Epithelial cell of proximal tubule (primary cell): Measurements from ENCODE around the gene ZFHX3. TPM values are rescaled to one million over a fixed set of nuclear protein-coding genes. Genes with fewer than 3 reads are reported as not detected.

ENCODE experiments used
- DNase-seq: peaks from one replicate; pipeline ENCODE4 v3.0.0-alpha.2; 2011; ENCODE audit warnings: low read depth
- H3K4me3 ChIP-seq: 2 replicates; pipeline ENCODE4 v1.5.1; 2011; ENCODE audit warnings: low read depth, mild to moderate bottlenecking, low read length
- total RNA-seq: library from RNA; depleted of rRNA; stranded (reverse); fragments of >200 nt; gene quantifications from 2 replicates; pipeline ENCODE4 v1.2.3, GENCODE V29; 2015
- TF ChIP-seq, protein P1 (sequence below): conservative IDR thresholded peaks from 2 replicates; pipeline ENCODE4 v1.5.1; 2012; ENCODE audit warnings: low read depth, mild to moderate bottlenecking, low read length

Gene ZFHX3
- total RNA-seq, 1 donor from 2014 or later: 9.6 TPM

DNA sequence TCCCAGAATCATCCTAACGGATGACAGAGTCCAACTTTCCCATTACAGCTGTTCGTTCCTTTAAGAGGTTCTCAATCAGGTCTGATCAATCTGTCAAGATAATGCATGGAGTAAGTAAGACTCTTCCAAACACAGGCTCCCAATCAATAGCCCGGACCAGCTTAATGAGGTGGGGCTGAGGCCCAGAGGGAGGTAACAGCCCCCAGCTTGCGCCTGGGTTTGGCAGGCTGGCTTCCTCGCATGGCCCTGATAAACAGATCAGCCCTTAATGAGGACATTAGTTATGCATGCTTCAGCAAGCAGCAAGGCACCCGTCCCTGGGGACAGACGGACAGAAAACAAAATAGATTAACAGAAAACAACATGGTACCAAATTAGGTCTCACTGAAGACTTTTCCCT is 145.7 kb downstream of the ZFHX3 start:
- H3K4me3 ChIP-seq: no peak overlapping the region
- TF ChIP-seq, protein P1, sequence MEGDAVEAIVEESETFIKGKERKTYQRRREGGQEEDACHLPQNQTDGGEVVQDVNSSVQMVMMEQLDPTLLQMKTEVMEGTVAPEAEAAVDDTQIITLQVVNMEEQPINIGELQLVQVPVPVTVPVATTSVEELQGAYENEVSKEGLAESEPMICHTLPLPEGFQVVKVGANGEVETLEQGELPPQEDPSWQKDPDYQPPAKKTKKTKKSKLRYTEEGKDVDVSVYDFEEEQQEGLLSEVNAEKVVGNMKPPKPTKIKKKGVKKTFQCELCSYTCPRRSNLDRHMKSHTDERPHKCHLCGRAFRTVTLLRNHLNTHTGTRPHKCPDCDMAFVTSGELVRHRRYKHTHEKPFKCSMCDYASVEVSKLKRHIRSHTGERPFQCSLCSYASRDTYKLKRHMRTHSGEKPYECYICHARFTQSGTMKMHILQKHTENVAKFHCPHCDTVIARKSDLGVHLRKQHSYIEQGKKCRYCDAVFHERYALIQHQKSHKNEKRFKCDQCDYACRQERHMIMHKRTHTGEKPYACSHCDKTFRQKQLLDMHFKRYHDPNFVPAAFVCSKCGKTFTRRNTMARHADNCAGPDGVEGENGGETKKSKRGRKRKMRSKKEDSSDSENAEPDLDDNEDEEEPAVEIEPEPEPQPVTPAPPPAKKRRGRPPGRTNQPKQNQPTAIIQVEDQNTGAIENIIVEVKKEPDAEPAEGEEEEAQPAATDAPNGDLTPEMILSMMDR: no peak
- no peak for DNase-seq

DNA sequence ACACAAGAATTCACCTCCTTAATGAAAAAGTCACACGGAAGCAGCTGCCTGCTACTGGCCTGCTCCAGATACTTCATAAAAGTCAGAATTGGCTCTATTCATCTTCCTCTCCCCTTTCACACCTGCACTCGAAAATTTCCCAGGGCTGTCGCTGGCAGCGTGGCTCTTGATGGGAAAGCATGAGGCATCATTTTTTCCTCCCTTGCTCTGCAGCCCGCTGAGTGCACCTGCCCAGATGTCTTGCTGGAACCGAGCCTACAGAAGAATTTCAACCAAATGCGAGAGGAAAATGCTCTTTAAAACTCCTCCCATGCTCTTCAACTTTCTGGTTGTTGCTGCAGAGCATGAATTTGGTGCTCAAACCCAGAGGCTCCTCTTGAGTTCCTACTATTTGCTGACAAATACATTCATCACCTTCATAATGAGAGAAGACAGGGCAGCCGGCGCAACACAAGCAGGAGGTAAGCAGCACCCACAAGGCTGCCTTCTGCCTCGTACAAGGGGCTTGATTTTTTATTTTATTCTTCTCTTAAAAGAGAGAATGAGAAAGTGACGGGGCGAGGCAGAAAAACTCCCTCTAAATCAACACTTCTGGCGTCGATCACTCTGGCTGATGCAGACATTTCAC is 146.8 kb downstream of the ZFHX3 start:
- H3K4me3 ChIP-seq: no peak overlapping the region
- TF ChIP-seq, protein P1: no peak

DNA sequence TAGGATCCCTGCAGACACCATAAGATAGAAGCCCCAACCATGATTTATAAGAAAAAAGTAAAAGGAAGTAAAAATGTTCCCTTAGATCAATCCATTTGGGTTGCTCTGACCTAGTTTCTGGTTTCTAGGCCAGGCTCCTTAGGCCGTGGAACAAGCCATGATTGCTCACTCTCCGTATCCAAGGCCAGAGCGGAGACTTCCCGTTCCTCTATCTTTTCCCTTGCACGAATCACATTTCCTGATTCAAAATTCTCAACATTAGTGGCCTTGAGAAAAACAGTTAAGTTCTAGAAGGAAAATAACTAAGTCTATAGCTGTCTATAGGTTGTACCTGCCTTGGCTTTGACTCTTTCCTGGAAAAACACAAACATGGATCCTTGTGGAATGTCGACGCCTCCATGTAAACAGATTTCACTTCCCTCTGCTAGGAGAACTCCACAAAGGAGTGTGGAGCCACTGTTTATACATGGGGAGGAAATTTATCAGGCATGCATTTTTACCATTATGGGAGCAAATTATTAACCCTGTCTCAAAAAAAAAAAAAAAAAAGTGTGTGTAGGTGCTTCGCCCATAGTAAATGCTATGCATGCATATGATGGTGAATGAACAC is 149.6 kb downstream of the ZFHX3 start:
- TF ChIP-seq, protein P1: no peak
- no peak overlapping the region for H3K4me3 ChIP-seq
- no peak for DNase-seq

More for the DNA sequence above, 146.8 kb downstream of the ZFHX3 start:
- DNase-seq: no peak

DNA sequence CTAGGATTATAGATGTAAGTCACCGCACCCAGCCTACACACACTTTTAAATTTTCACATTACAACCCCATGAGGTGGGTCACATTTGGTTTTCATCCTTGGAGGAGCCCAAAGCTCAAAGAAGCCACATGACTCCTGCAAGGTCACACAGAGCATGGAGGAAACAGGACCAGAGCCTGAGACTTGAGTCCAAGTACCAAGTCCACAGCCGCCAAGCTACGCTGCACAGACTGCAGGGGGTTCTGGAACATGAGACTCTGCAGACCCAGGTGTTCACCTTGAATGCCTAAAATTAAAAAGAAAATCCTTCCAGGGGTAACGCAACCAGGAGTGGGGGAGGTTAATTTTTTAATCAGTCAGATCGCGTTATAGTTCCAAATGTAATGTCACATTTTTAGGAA is 150.2 kb downstream of the ZFHX3 start:
- TF ChIP-seq, protein P1: no peak
- DNase-seq: no peak

DNA sequence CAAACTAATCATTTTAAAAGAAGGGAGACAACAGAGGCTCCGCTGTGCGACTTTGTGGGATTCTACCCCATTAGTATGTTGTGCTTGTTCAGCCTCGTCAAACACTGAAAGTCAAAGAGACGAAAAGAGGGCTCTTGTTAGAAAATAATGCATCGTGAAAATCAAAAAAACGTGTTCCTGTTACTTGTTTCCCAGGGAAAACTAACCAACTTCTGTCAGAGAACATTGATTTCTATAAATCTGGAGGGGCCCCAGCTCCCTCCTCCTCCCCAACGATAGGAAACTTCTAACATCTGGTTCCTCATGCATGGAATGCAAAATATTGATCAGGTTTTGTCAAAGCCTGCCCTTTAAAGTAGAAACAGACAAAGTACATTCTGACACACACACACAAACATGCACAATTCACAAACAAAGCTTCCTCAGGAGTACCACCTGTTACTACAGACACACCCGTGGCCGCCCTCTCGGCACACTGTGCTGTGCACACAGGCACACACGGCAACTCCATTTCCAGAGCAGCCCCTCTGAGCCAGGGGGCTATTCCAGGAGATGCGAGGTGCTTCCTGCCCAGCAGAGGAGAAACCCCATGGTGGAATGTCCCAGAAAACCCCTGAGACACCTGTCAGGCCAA is 151.3 kb downstream of the ZFHX3 start:
- TF ChIP-seq, protein P1: no peak
- no peak overlapping the region for H3K4me3 ChIP-seq
- DNase-seq: no peak

More for the DNA sequence above, 150.2 kb downstream of the ZFHX3 start:
- no peak overlapping the region for H3K4me3 ChIP-seq

DNA sequence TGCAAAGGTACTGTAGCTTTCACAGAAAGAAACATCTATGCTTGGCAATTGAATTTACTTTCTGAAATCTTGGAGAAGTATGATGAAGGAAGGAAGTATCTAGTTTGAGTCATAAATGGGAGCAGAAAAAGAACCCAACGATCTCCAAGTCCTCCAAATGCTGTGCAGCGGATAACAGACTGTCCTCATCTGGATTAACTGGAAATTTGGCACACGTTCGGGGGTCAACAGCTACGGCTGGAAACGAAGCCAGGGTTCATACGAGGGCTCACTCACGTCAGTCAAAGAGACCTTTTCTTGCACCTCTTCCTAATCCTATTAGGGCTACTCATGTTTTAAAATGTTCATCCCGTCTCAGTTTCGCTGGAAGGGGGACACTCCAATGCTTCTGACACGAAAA is 152.0 kb downstream of the ZFHX3 start:
- TF ChIP-seq, protein P1: no peak
- no peak overlapping the region for H3K4me3 ChIP-seq
- no peak for DNase-seq
